Occipital lobe (tissue), 2 donors: ENCODE measurements around the gene USF2. TPM values are rescaled to one million over a fixed set of nuclear protein-coding genes. Genes with fewer than 3 reads are reported as not detected.

Experiments used
- DNase-seq: peaks from one replicate; lab custom pipeline; 2025; lab: John Stamatoyannopoulos, UW
- total RNA-seq: library from RNA; depleted of rRNA; stranded (reverse); fragments of >200 nt; gene quantifications from one replicate; pipeline ENCODE4 v1.2.3, GENCODE V29; 2014

USF2 gene
- total RNA-seq, 1 donor from 2014 or later: 36.0 TPM

DNA sequence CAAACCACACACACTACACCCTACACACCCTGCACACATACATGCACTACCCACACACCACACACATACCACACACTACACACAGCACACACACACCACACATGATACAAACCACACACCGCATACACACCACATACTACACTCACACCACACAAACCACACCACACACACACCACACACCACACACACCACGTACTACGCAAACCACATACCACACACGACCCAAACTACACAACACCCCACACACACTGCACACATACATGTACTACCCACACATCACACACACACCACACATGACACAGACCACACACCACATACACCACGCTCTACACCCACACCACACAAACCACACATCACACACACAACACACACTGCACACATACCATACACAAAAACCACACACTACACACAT lies 29.8 kb downstream of the USF2 start:
- no peak for DNase-seq

- peak; percentile 38 for DNase-seq
These were observed 31.0 kb downstream of the USF2 start for GRCh38 chr19:35299523-35300338.

DNA sequence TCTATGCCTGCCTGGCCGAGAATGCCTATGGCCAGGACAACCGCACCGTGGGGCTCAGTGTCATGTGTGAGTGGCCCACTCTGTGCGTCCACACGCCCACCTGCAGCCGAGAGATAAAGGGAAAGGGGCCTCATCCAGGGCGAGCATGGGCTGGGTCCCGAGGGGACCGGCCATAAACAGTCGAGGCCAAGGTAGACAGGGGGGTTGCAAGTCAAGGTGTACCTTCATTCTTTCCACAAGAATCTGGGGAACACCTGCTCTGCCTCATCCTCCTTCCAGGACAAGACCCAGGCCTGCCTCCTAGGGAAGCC lies 31.5 kb downstream of the USF2 start:
- no peak for DNase-seq

- DNase-seq: no peak
These were observed 33.2 kb downstream of the USF2 start for GRCh38 chr19:35301961-35302360.

DNA sequence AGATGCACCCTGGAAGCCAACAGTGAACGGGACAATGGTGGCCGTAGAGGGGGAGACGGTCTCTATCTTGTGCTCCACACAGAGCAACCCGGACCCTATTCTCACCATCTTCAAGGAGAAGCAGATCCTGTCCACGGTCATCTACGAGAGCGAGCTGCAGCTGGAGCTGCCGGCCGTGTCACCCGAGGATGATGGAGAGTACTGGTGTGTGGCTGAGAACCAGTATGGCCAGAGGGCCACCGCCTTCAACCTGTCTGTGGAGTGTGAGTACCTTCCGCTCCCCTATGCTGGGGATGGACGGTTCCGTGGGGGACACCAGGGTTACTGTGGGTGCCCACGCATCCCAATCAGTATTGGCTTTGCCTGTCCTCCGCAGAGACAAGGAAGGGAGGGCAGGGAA lies 33.7 kb downstream of the USF2 start:
- DNase-seq: no peak

DNA sequence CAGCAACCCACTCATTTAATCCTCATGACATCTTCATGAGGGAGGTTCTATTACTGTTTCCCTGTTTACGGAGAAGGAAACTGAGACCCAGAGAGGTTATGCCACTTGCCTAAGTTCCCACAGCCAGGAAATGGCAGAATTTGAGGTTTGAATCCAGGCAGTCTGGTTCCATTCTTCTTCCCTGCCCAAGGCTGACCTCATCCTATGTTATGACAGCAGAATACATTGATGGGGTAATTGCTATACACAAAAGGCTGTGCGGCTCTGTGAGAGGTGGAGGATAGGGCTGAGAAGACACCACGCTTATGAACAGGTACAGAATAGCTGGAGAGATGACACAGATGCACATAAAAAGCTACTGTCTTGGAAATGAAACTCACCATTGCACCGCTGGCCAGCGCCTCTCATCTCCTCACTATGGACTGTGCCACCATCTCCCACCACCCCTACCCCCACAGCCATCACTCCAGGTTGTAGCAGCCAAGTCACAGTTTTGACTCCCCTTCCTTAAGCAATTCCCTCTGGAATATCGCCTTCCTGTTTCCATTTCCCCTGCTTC lies 34.7 kb downstream of the USF2 start:
- no peak for DNase-seq

DNA sequence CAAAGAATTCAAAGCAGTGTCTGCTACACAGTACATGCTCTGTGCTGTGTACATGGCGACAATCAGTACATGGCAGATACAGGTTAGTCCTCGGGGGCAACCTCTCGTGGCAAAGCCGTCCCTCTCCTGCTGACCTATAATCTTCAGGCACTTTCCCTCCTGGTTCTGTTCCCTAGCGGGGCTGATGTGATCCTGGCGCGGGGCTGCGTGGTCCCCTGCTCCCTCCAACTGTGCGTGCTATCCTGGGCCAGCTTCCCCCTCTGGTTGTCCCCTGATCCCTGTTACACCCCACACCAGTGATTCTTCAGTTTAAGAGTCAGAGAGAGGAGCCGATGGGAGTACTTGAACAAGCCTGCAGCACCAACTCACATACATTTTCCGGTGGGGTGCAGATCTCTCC lies 35.3 kb downstream of the USF2 start:
- DNase-seq: no peak

DNA sequence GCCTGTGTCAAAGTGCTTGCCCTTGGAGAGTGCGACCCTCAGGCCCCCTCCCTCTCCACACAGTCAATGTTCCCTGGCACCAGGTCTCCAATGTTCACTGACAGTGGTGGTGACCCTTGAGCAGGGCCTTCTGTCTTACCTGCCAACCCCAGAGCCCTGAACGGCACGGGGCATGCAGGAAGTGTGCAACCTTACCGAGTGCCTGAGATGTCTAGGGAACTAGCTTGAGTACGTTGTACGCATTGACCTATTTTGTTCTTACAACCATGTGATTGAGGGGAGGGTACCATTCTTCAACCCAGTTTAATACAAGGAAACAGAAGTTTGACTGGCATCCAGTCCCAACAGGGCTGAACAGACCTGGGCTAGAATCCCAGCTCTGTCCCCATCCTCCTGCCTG lies 36.4 kb downstream of the USF2 start:
- no peak for DNase-seq

- DNase-seq: no peak
These were observed 37.9 kb downstream of the USF2 start for GRCh38 chr19:35306473-35307246.

GRCh38 chr19:35307931-35308330 lies 39.2 kb downstream of the USF2 start:
- no peak for DNase-seq

- DNase-seq: no peak
These were observed 40.1 kb downstream of the USF2 start for GRCh38 chr19:35308910-35309309.

DNA sequence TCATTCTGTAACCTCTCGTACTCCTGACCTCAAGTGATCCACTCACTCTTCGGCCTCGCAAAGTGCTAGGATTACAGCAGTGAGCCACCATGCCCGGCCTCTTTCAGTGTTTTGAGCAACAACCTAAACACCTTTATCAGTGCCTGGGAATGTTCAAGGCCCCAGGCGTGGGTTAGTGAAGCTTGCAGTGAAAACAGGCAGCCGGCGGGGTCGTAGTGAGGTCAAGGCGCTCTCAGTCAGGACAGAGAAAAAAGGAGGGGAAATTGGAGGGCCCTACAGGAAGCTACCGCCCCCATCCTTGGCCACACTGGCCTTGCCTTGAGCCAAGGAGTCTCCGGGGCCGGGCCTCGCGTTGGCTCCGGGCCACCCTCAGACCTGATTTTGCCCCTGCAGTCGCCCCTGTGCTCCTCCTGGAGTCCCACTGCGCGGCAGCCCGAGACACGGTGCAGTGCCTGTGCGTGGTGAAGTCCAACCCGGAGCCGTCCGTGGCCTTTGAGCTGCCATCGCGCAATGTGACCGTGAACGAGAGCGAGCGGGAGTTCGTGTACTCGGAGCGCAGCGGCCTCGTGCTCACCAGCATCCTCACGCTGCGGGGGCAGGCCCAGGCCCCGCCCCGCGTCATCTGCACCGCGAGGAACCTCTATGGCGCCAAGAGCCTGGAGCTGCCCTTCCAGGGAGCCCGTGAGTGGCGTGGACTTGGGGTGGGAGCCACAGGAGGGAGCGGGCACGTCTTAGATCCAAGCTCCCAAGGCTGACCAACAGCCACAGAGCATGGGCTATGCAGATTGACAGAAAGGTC lies 40.9 kb downstream of the USF2 start:
- DNase-seq: no peak

DNA sequence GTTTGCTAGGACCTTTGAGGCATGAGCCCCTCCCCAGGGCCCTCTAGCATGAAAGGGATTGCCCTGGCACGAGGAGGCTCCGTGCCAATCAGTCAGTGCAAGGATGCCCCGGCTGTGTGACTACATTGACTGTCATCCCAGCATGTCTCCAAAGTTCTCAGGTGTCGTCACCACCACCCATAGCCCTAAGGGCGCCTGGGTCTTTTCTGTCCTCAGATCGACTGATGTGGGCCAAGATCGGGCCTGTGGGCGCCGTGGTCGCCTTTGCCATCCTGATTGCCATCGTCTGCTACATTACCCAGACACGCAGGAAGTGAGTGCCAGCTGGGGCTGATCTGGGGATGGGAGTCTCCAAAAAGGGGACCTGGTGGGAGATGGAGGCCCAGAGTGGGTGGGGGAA lies 41.6 kb downstream of the USF2 start:
- DNase-seq: no peak

DNA sequence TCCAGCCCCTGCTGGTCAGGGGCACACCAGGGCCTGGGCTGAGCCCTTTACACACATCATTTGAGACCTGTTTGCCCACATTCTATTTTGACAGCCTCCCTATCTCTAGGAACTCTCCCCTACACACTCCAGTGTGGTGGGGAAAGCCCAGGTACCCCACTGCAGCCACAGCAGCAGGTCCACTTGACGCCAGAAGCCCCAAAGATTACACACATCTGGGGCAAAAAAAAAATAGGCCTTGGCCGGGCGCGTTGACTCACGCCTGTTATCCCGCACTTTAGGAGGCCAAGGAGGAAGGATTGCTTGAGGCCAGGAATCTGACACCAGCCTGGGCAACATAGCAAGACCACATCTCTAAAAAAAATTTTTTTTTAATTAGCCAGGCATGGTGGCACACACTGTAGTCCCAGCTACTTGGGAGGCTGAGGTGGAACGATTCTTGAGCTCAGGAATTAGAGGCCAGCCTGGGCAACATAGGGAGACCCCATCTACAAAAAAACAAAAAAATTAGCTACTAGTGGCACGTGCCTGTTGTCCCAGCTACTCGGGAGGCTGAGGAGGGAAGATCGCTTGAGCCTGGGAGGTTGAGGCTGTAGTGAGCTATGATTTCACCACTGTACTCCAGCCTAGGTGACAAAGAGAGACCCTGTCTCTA lies 42.2 kb downstream of the USF2 start:
- DNase-seq: no peak

DNA sequence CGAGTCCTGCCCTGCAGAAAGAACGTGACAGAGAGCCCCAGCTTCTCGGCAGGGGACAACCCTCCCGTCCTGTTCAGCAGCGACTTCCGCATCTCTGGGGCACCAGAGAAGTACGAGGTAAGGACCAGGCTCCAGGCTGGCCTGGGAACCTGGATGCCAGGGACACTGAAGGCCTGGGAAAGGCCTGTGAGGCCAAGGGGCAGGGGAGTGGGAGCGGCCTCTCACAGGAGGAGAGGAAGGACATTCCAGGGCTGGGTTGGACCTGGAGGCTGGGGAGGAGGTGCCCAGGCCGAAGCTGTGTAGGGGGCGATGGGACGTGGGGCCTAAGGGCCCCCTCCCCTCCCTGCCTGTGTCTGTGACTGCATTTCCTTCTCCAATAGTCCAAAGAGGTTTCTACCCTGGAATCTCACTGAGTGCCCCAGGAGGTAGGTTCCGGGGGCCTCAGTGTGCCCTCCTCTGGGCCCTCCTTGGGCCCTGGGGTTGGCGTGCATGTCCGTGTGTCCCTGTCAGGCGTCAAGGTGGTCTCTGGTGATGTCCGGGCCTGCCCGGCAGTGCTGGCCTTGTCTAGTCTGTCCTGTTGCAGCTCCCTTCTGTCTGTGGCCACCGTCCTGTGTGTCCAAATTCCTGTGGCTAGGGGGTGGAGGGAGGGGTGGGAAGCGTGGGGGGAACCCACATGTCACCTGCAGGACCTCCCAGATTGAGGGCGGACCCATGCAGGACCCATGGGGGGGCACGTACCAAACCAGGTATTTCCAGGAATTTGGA lies 43.3 kb downstream of the USF2 start:
- no peak for DNase-seq

- DNase-seq: no peak
These were observed 44.8 kb downstream of the USF2 start for GRCh38 chr19:35313587-35313986.

GRCh38 chr19:35314031-35314430 lies 45.3 kb downstream of the USF2 start:
- no peak for DNase-seq

DNA sequence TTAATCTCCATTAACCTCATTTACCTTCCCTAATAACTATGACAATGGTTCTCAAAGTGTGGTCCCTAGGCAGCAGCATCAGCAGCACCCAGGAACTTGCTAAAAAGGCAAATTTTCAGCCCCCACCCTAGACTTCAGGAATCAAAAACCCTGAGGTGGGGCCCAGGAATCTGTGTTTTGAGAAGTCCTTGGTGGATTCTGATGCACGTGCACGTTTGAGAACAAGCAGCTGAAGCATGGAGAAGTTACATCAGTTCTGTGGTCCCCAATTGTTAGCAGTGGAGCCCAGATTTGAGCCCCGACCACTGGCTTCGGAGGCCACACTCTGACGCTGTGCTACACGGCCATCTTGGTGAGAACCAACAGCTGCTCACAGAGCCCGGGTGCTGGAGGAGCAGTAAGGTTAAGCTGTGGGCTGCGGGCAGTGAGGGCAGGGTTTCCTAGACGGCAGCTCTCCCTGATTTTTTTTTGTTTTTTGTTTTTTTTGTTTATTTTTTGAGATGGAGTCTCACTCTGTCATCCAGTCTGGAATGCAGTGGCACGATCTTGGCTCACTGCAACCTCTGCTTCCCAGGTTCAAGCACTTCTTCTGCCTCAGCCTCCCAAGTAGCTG lies 46.2 kb downstream of the USF2 start:
- no peak for DNase-seq

GRCh38 chr19:35315883-35316282 lies 47.1 kb downstream of the USF2 start:
- DNase-seq: no peak

GRCh38 chr19:35316560-35316959 lies 47.8 kb downstream of the USF2 start:
- DNase-seq: no peak
